Spleen (tissue), 7 donors: Measurements from ENCODE around the gene TMEM233.

Source experiments
- POLR2A ChIP-seq, 3 donors: fragments of 450-650 bp; IDR thresholded peaks; one replicate each; pipeline ENCODE4 v1.5.1; 2017; ENCODE audit warnings: antibody characterized with exemption in 3 of 3, mild to moderate bottlenecking in 1 of 3
- TF ChIP-seq, protein P1 (sequence below), 11 experiments: fragments of 200-600 bp in 7 of 11; fragments of 450-650 bp in 4 of 11; sonication (generic) in 4 of 11; IDR thresholded peaks in 8 of 11; conservative IDR thresholded peaks in 3 of 11; 1 replicate in 7 of 11; 2 replicates in 4 of 11; pipeline versions ENCODE4 v1.4.0 to v1.8.0; 2016 to 2021; ENCODE audit warnings: antibody characterized with exemption in 11 of 11, inconsistent platforms in 4 of 11, mild to moderate bottlenecking in 1 of 11
- donor health status: DM: no; HTN: no; CAD: no; lungs with moderate emphysema.
- donor health status: DM: no; HTN: no; CAD: no.
- donor health status: DM: no; HTN: no; CAD: no.

DNA sequence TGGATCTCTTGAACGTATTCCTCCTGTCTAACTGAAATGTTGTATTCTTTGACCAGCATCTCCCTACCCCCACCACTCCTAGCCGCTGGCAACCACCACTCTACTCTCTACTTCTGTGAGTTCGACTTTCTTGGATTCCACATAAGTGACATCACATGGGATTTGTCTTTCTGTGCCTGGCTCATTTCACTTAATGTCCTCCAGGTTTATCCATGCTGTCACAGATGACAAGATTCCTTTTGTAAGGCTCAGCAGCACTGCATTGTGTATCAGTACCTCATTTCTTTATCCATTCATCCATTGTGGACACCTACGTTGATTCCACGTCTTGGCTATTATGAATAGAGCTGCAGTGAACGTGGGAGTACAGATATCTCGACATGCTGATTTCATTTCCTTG is 84.9 kb downstream of the TMEM233 start:
- TF ChIP-seq, protein P1, sequence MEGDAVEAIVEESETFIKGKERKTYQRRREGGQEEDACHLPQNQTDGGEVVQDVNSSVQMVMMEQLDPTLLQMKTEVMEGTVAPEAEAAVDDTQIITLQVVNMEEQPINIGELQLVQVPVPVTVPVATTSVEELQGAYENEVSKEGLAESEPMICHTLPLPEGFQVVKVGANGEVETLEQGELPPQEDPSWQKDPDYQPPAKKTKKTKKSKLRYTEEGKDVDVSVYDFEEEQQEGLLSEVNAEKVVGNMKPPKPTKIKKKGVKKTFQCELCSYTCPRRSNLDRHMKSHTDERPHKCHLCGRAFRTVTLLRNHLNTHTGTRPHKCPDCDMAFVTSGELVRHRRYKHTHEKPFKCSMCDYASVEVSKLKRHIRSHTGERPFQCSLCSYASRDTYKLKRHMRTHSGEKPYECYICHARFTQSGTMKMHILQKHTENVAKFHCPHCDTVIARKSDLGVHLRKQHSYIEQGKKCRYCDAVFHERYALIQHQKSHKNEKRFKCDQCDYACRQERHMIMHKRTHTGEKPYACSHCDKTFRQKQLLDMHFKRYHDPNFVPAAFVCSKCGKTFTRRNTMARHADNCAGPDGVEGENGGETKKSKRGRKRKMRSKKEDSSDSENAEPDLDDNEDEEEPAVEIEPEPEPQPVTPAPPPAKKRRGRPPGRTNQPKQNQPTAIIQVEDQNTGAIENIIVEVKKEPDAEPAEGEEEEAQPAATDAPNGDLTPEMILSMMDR (IDR thresholded peaks at IDR 0.05 in 8 of 11, conservative IDR thresholded peaks at IDR 0.05 in 3 of 11): no peak
- TF ChIP-seq POLR2A (IDR thresholded peaks at IDR 0.05): no peak
